Hepatocyte (in vitro differentiated cells): ENCODE data around the gene FNBP1L. TPM values are rescaled to one million over a fixed set of nuclear protein-coding genes. Genes with fewer than 3 reads are reported as not detected.

Experiments
- DNase-seq: peaks from one replicate; pipeline ENCODE4 v3.0.0-alpha.2; 2016; ENCODE audit warnings: low spot score
- H2AFZ ChIP-seq: fragments of 200-600 bp; sonication (generic); 2 replicates; pipeline ENCODE4 v1.6.0; 2016; ENCODE audit warnings: antibody characterized with exemption, mild to moderate bottlenecking
- H3K27ac ChIP-seq: fragments of 200-600 bp; sonication (generic); 2 replicates; pipeline ENCODE4 v1.5.1; 2016; ENCODE audit warnings: mild to moderate bottlenecking
- H3K27me3 ChIP-seq: fragments of 200-600 bp; sonication (generic); 2 replicates; pipeline ENCODE4 v1.6.1; 2016
- H3K36me3 ChIP-seq: fragments of 200-600 bp; sonication (generic); replicated peaks from 2 replicates; pipeline ENCODE4 v1.5.1; 2016; ENCODE audit warnings: low read depth; ENCODE audit not compliant: insufficient read depth
- H3K4me1 ChIP-seq: fragments of 200-600 bp; sonication (generic); 2 replicates; pipeline ENCODE4 v1.5.1; 2016; ENCODE audit warnings: mild to moderate bottlenecking, moderate library complexity; ENCODE audit not compliant: insufficient read depth
- H3K4me2 ChIP-seq: fragments of 200-600 bp; sonication (generic); 2 replicates; pipeline ENCODE4 v1.6.0; 2016
- H3K4me3 ChIP-seq: fragments of 200-600 bp; sonication (generic); 2 replicates; pipeline ENCODE4 v1.5.1; 2016; ENCODE audit warnings: mild to moderate bottlenecking
- H3K79me2 ChIP-seq: fragments of 200-600 bp; sonication (generic); 2 replicates; pipeline ENCODE4 v1.6.0; 2017; ENCODE audit warnings: mild to moderate bottlenecking
- H3K9me2 ChIP-seq: fragments of 200-600 bp; sonication (generic); replicated peaks from 2 replicates; pipeline ENCODE4 v1.6.0; 2017; ENCODE audit warnings: mild to moderate bottlenecking; ENCODE audit not compliant: insufficient read depth
- H3K9me3 ChIP-seq: fragments of 200-600 bp; sonication (generic); 2 replicates; pipeline ENCODE4 v1.5.1; 2016; ENCODE audit warnings: low read depth, mild to moderate bottlenecking
- H4K20me1 ChIP-seq: fragments of 200-600 bp; sonication (generic); 2 replicates; pipeline ENCODE4 v1.6.0; 2016; ENCODE audit warnings: mild to moderate bottlenecking; ENCODE audit not compliant: insufficient read depth, poor library complexity, severe bottlenecking
- CTCF ChIP-seq: fragments of 200-600 bp; sonication (generic); IDR thresholded peaks from 2 replicates; pipeline ENCODE4 v1.5.1; 2016; ENCODE audit warnings: antibody characterized with exemption, mild to moderate bottlenecking; ENCODE audit not compliant: poor library complexity
- EZH2 ChIP-seq: fragments of 200-600 bp; sonication (generic); IDR thresholded peaks from 2 replicates; pipeline ENCODE4 v1.6.1; 2016; ENCODE audit warnings: antibody characterized with exemption, mild to moderate bottlenecking, borderline replicate concordance
- EZH2phosphoT487 ChIP-seq: fragments of 200-600 bp; sonication (generic); IDR thresholded peaks from one replicate; pipeline ENCODE4 v1.6.1; 2018; ENCODE audit warnings: antibody characterized with exemption, mild to moderate bottlenecking, low read depth, moderate library complexity; ENCODE audit not compliant: unreplicated experiment, severe bottlenecking
- WGBS: methylation state at CpG from one replicate; pipeline ENCODE4 v1.1.6; 2016; ENCODE audit warnings: low lambda C conversion rate; ENCODE audit errors: missing lambda C conversion rate; 5-methylcytosine and 5-hydroxymethylcytosine counted together
- polyA plus RNA-seq: library from polyadenylated mRNA; unstranded; fragments of >200 nt; fragmentation: Nextera tagmentation; extraction: Ambion mirVana; gene quantifications from 2 replicates; pipeline ENCODE4 v1.2.1, GENCODE V29; 2016
- total RNA-seq: library from RNA; depleted of rRNA; stranded (reverse); fragments of >200 nt; gene quantifications from 2 replicates; pipeline ENCODE4 v1.2.3, GENCODE V29; 2014

The FNBP1L gene
- total and polyA plus RNA-seq, 2 experiments from 2014 or later: 46.8 to 98.8 TPM

DNA sequence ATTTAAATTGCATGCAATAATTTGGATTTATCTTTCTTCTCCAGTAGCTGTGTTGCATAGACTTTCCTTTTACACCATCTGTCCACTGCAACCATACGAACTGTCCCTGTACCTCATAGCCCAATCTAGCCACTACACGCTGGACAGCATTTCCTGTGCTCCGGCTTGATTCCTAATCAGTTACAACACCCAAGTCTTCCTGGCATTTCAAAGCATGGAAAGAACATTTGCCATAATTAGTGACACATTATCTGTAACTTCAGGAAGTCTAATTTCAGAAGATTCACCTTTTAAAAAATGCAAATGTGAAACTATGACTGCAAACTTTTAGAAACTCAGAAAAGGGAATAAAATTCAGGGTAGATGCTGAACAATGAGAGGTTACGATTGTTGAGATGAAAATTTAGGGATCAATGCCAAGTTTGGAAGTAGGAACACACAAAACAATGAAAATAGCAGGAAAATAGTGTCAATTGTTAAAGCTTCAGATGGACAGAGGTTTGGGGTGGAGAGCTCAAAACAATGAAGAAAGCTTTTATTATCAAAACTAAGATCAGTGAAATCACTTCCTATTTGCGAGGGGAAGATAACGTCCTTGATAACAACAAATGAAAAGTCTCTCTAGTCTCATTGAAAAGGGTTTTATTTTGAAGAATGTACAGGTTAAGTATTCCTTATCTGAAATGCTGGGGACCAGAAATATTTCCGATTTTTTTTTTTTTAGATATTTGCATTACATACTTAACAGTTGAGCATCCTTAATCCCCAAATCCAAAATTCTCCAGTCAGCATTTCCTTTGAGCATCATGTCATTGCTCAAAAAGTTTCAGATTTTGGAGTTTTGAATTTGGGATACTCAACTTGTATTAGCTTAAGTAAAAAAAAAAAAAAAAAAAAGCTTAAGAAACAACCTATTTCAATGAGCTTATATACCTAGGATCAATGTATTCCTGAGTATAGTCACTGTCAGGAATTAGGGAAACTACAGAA, 107.3 kb downstream of the FNBP1L start:
- H3K4me2 ChIP-seq: no peak overlapping the region
- peak overlapping the region; percentile 2 for H3K27ac ChIP-seq
- H3K36me3 ChIP-seq: no peaks in the 10 kb centered on the region
- H3K79me2 ChIP-seq: peaks cover 6% of the 10 kb centered on the region
- no peaks in the 10 kb centered on the region for H3K9me2 ChIP-seq
- H3K4me1 ChIP-seq: peaks cover 32% of the 10 kb centered on the region
- WGBS: 82% methylated on average over 7 of the region's 7 CpGs
- no peak for TF ChIP-seq CTCF
- TF ChIP-seq EZH2phosphoT487: no peak
- no peak for TF ChIP-seq EZH2
- no peaks in the 10 kb centered on the region for H4K20me1 ChIP-seq
- no peaks in the 10 kb centered on the region for H3K27me3 ChIP-seq
- H3K9me3 ChIP-seq: peaks cover 5% of the 10 kb centered on the region
- no peak for DNase-seq
- no peak overlapping the region for H2AFZ ChIP-seq
- H3K4me3 ChIP-seq: no peak overlapping the region

- H3K27me3 ChIP-seq: no peaks in the 10 kb centered on the region
- peaks cover 32% of the 10 kb centered on the region for H3K4me1 ChIP-seq
- no peaks in the 10 kb centered on the region for H3K9me2 ChIP-seq
- H2AFZ ChIP-seq: no peak overlapping the region
- H4K20me1 ChIP-seq: no peaks in the 10 kb centered on the region
- no peak overlapping the region for H3K4me2 ChIP-seq
- peaks cover 6% of the 10 kb centered on the region for H3K79me2 ChIP-seq
- no peak for DNase-seq
- TF ChIP-seq CTCF: no peak
- TF ChIP-seq EZH2phosphoT487: no peak
- no peak for TF ChIP-seq EZH2
- no peaks in the 10 kb centered on the region for H3K36me3 ChIP-seq
- peaks cover 5% of the 10 kb centered on the region for H3K9me3 ChIP-seq
- WGBS: 98% methylated on average over 2 of the region's 2 CpGs
- H3K4me3 ChIP-seq: no peak overlapping the region
- H3K27ac ChIP-seq: no peak overlapping the region
These were observed 108.4 kb downstream of the FNBP1L start for GRCh38 chr1:93556291-93556690.

GRCh38 chr1:93559045-93559444, 111.1 kb downstream of the FNBP1L start:
- TF ChIP-seq EZH2 (no peak), EZH2phosphoT487 (no peak), CTCF (no peak)
- H3K27ac ChIP-seq: no peak overlapping the region
- no peaks in the 10 kb centered on the region for H3K36me3 ChIP-seq
- no peak overlapping the region for H3K4me3 ChIP-seq
- H3K9me2 ChIP-seq: no peaks in the 10 kb centered on the region
- H3K4me2 ChIP-seq: no peak overlapping the region
- H2AFZ ChIP-seq: no peak overlapping the region
- no peaks in the 10 kb centered on the region for H3K27me3 ChIP-seq
- no peaks in the 10 kb centered on the region for H4K20me1 ChIP-seq
- peaks cover 12% of the 10 kb centered on the region for H3K4me1 ChIP-seq
- peaks cover 6% of the 10 kb centered on the region for H3K79me2 ChIP-seq
- DNase-seq: no peak
- WGBS: 100% methylated on average over 2 of the region's 2 CpGs
- peaks cover 5% of the 10 kb centered on the region for H3K9me3 ChIP-seq
